B cell (primary cell): ENCODE results near the gene BATF2. TPM values are rescaled to one million over a fixed set of nuclear protein-coding genes. Genes with fewer than 3 reads are reported as not detected.

Experiments
- ATAC-seq: fragments of 200-7000 bp; cut with Tn5 transposase; one replicate; pipeline ENCODE4 v1.10.0; 2021; ENCODE audit warnings: low read depth, mild to moderate bottlenecking, moderate number of reproducible peaks, moderate library complexity
- CTCF ChIA-PET: fragments of 350-600 bp; sonication (Branson Sonifier 250); formaldehyde crosslinking; loops from one replicate; lab custom pipeline; 2021; ENCODE audit warnings: antibody characterized with exemption, inconsistent platforms; lab: Charles Lee
- POLR2A ChIA-PET: fragments of 350-600 bp; sonication (Branson Sonifier 250); formaldehyde crosslinking; loops from one replicate; lab custom pipeline; 2021; ENCODE audit warnings: antibody characterized with exemption; lab: Charles Lee
- DNase-seq: peaks from one replicate; pipeline ENCODE4 v3.0.0; 2013
- H2AFZ ChIP-seq: 2 replicates; pipeline ENCODE4 v1.6.1; 2012; ENCODE audit warnings: mild to moderate bottlenecking, low read depth, low read length; ENCODE audit not compliant: insufficient read depth, poor library complexity, severe bottlenecking
- H3K27ac ChIP-seq, 2 donors: 1 replicate in 1 of 2; 2 replicates in 1 of 2; pipeline ENCODE4 v1.5.1; 2012 to 2013; ENCODE audit warnings: low read length in 2 of 2, mild to moderate bottlenecking in 2 of 2, moderate library complexity in 1 of 2
- H3K27me3 ChIP-seq, 4 experiments: fragments of 200-600 bp in 1 of 4; sonication (generic) in 1 of 4; replicated peaks in 1 of 4; 1 replicate in 2 of 4; 2 replicates in 2 of 4; pipeline versions ENCODE4 v1.6.1 to v1.7.0; 2013 to 2016; ENCODE audit warnings: low read length in 3 of 4, mild to moderate bottlenecking in 2 of 4, mixed read lengths in 1 of 4, moderate library complexity in 1 of 4; ENCODE audit not compliant: insufficient read depth in 4 of 4, control insufficient read depth in 3 of 4; ENCODE audit errors: control extremely low read depth in 1 of 4
- H3K36me3 ChIP-seq, 2 experiments: replicated peaks in 1 of 2; 1 replicate in 1 of 2; 2 replicates in 1 of 2; pipeline versions ENCODE4 v1.6.1 to v1.7.1; 2013; ENCODE audit warnings: low read length in 1 of 2; ENCODE audit not compliant: insufficient read depth in 2 of 2, control insufficient read depth in 1 of 2; ENCODE audit errors: control extremely low read depth in 1 of 2, extremely low read depth in 1 of 2
- H3K4me1 ChIP-seq, 2 donors: fragments of 200-600 bp in 1 of 2; sonication (generic) in 1 of 2; 1 replicate in 1 of 2; 2 replicates in 1 of 2; pipeline versions ENCODE4 v1.5.1 to v1.6.1; 2013 to 2017; ENCODE audit warnings: low read length in 2 of 2; ENCODE audit not compliant: control insufficient read depth in 2 of 2, insufficient read depth in 2 of 2
- H3K4me2 ChIP-seq: replicated peaks from 2 replicates; pipeline ENCODE3; 2012; ENCODE audit warnings: mild to moderate bottlenecking, low read depth, low read length; ENCODE audit not compliant: poor library complexity, severe bottlenecking
- H3K4me3 ChIP-seq, 5 experiments: fragments of 200-600 bp in 1 of 5; sonication (generic) in 1 of 5; 1 replicate in 3 of 5; 2 replicates in 2 of 5; pipeline versions ENCODE4 v1.5.1 to v1.7.0; 2011 to 2016; ENCODE audit warnings: low read length in 4 of 5, mild to moderate bottlenecking in 4 of 5, low read depth in 2 of 5, control low read depth in 1 of 5, moderate library complexity in 1 of 5; ENCODE audit not compliant: insufficient read depth in 1 of 5; ENCODE audit errors: control extremely low read depth in 1 of 5, extremely low read depth in 1 of 5
- H3K79me2 ChIP-seq: fragments of 200-600 bp; sonication (generic); one replicate; pipeline ENCODE4 v1.6.0; 2016; ENCODE audit warnings: low read length; ENCODE audit not compliant: control insufficient read depth, insufficient read depth
- H3K9ac ChIP-seq: fragments of 200-600 bp; sonication (generic); 2 replicates; pipeline ENCODE4 v1.6.1; 2017; ENCODE audit warnings: mild to moderate bottlenecking, low read length, moderate library complexity
- H3K9me3 ChIP-seq, 3 donors: one replicate each; pipeline versions ENCODE4 v1.6.1 to v1.7.1; 2013; ENCODE audit warnings: low read length in 2 of 3; ENCODE audit not compliant: control insufficient read depth in 2 of 3, insufficient read depth in 1 of 3; ENCODE audit errors: control extremely low read depth in 1 of 3
- H4K20me1 ChIP-seq: 2 replicates; pipeline ENCODE4 v1.6.0; 2012; ENCODE audit warnings: mild to moderate bottlenecking, low read length; ENCODE audit not compliant: insufficient read depth, control insufficient read depth, poor library complexity, severe bottlenecking
- H3K27ac Mint-ChIP-seq: one replicate; pipeline ENCODE4 v1.8.0; 2021; ENCODE audit warnings: mixed read lengths
- H3K27me3 Mint-ChIP-seq: one replicate; pipeline ENCODE4 v1.8.0; 2021; ENCODE audit warnings: mixed read lengths
- H3K4me1 Mint-ChIP-seq: one replicate; pipeline ENCODE4 v1.8.0; 2021; ENCODE audit warnings: mixed read lengths
- H3K4me3 Mint-ChIP-seq: one replicate; pipeline ENCODE4 v1.8.0; 2021; ENCODE audit warnings: mixed read lengths
- H3K9me3 Mint-ChIP-seq: one replicate; pipeline ENCODE4 v1.8.0; 2022; ENCODE audit warnings: mixed read lengths; ENCODE audit not compliant: insufficient read depth
- CTCF ChIP-seq: fragments of 200-600 bp; IDR thresholded peaks from one replicate; pipeline ENCODE4 v1.8.0; 2022; ENCODE audit warnings: antibody characterized with exemption, mild to moderate bottlenecking
- EZH2 ChIP-seq: IDR thresholded peaks from 2 replicates; pipeline ENCODE4 v1.6.1; 2012; ENCODE audit warnings: borderline replicate concordance, low read depth, mild to moderate bottlenecking, moderate library complexity, low read length; ENCODE audit not compliant: insufficient read depth, poor library complexity, severe bottlenecking
- WGBS: methylation state at CpG from one replicate; pipeline ENCODE4 v1.1.5; 2013; ENCODE audit warnings: missing lambda C conversion rate; ENCODE audit not compliant: insufficient coverage; 5-methylcytosine and 5-hydroxymethylcytosine counted together
- intact Hi-C: fragments of 100-400 bp; cut with micrococcal nuclease; formaldehyde crosslinking; loops from one replicate; pipeline ENCODE4 v1.10.0; 2022
- polyA plus RNA-seq: library from polyadenylated mRNA; depleted of rRNA; stranded (reverse); fragments of >200 nt; gene quantifications from 2 replicates; pipeline ENCODE4 v1.2.3, GENCODE V29; 2012
- total RNA-seq, 2 donors: library from RNA; stranded (reverse); fragments of 120-200 nt in 1 of 2; gene quantifications; 1 replicate in 1 of 2; 2 replicates in 1 of 2; pipeline versions ENCODE4 v1.2.3 to v1.2.4, GENCODE V29; 2013 to 2022

Gene BATF2
- total and polyA plus RNA-seq, 2 donors (not counting 1 experiment from before 2014, with no cell fraction given), result 0.62 to 1.7 TPM

GRCh38 chr11:65021509-65021908 lies 24.7 kb upstream of the BATF2 start:
- ChIA-PET CTCF (no interaction called here), POLR2A (no interaction called here)
- Histone ChIP-seq H3K4me1 (peaks cover 0 to 6% of the 10 kb centered on the region in 2 donors), H3K4me2 (no peak overlapping the region), H3K27me3 (no peaks in the 10 kb centered on the region), H3K9me3 (no peaks in the 10 kb centered on the region), H2AFZ (no peak overlapping the region), H3K27ac (no peak overlapping the region), H3K36me3 (peaks cover 0 to 29% of the 10 kb centered on the region in 2 experiments), H3K4me3 (no peak overlapping the region), H3K79me2 (peaks cover 23% of the 10 kb centered on the region), H4K20me1 (no peaks in the 10 kb centered on the region), H3K9ac (no peak overlapping the region)
- H3K27ac Mint-ChIP-seq, result no peak overlapping the region
- intact Hi-C loops, result no loop called here
- peaks cover 5% of the 10 kb centered on the region for H3K4me1 Mint-ChIP-seq
- no peaks in the 10 kb centered on the region for H3K27me3 Mint-ChIP-seq
- WGBS, result over 99% methylated on average over 11 of the region's 11 CpGs
- TF ChIP-seq EZH2 (no peak), CTCF (no peak)
- no peaks in the 10 kb centered on the region for H3K9me3 Mint-ChIP-seq
- no peak for ATAC-seq
- no peak overlapping the region for H3K4me3 Mint-ChIP-seq
- no peak for DNase-seq

- Histone ChIP-seq H3K27ac (no peak overlapping the region), H3K4me1 (peaks cover 0 to 11% of the 10 kb centered on the region in 2 donors), H3K36me3 (peaks cover 0 to 29% of the 10 kb centered on the region in 2 experiments), H3K4me2 (no peak overlapping the region), H4K20me1 (no peaks in the 10 kb centered on the region), H3K79me2 (peaks cover 28% of the 10 kb centered on the region), H2AFZ (no peak overlapping the region), H3K9me3 (no peaks in the 10 kb centered on the region), H3K4me3 (no peak overlapping the region), H3K27me3 (no peaks in the 10 kb centered on the region), H3K9ac (no peak overlapping the region)
- Mint-ChIP-seq H3K4me1 (peaks cover 9% of the 10 kb centered on the region), H3K27ac (no peak overlapping the region), H3K4me3 (no peak overlapping the region), H3K9me3 (no peaks in the 10 kb centered on the region), H3K27me3 (no peaks in the 10 kb centered on the region)
- ChIA-PET POLR2A (no interaction called here), CTCF (interaction anchor here (0.7 kb wide), 1 partner anchor 90 kb away, joined by 3 read pairs; no protein-coding TSS in a partner anchor)
- ATAC-seq (no peak), DNase-seq (no peak)
- 100% methylated on average over 1 of the region's 3 CpGs for WGBS
- TF ChIP-seq EZH2 (no peak), CTCF (no peak)
- intact Hi-C loops, result no loop called here
Observed at GRCh38 chr11:65021003-65021402, 24.2 kb upstream of the BATF2 start.
